GM21529 (cell line): ENCODE data around the gene PTPN5.
A peak's percentile ranks its signal among the peaks of the same experiment; 100 is the strongest.

ENCODE experiments used
- ATAC-seq: cut with Tn5 transposase; IDR thresholded peaks from one replicate; pipeline ENCODE4 v1.9.1; 2021; ENCODE audit not compliant: unreplicated experiment

The PTPN5 gene

GRCh38 chr11:18743365-18743764 is 48.2 kb downstream of the PTPN5 start:
- ATAC-seq = no peak

- no peak for ATAC-seq
These were observed 49.8 kb downstream of the PTPN5 start for GRCh38 chr11:18741783-18742182.

- ATAC-seq = no peak
These were observed 51.9 kb downstream of the PTPN5 start for GRCh38 chr11:18739685-18740084.

- ATAC-seq = no peak
These were observed 54.0 kb downstream of the PTPN5 start for GRCh38 chr11:18737642-18738041.

GRCh38 chr11:18736590-18737148 is 54.9 kb downstream of the PTPN5 start:
- ATAC-seq = no peak

- ATAC-seq = no peak
These were observed 58.4 kb downstream of the PTPN5 start for GRCh38 chr11:18733202-18733601.

- peak; percentile 51 for ATAC-seq
These were observed 59.4 kb downstream of the PTPN5 start for GRCh38 chr11:18731949-18732821.

- ATAC-seq = no peak
These were observed 60.2 kb downstream of the PTPN5 start for GRCh38 chr11:18731441-18731840.

GRCh38 chr11:18730020-18730419 is 61.6 kb downstream of the PTPN5 start:
- no peak for ATAC-seq

GRCh38 chr11:18729426-18729825 is 62.2 kb downstream of the PTPN5 start:
- ATAC-seq = no peak

- no peak for ATAC-seq
These were observed 62.9 kb downstream of the PTPN5 start for GRCh38 chr11:18728658-18729057.

- no peak for ATAC-seq
These were observed 63.9 kb downstream of the PTPN5 start for GRCh38 chr11:18727479-18728236.

GRCh38 chr11:18726040-18726439 is 65.6 kb downstream of the PTPN5 start, which contains the start of gene IGSF22:
TSS of gene IGSF22 (minus strand) at chr11:18726188. CDS start at chr11:18724236, 1,952 bp downstream.
- no peak for ATAC-seq

- no peak for ATAC-seq
These were observed 67.6 kb downstream of the PTPN5 start for GRCh38 chr11:18723991-18724390.

- peak; percentile 18 for ATAC-seq
These were observed 69.3 kb downstream of the PTPN5 start for GRCh38 chr11:18722293-18722637.

GRCh38 chr11:18721561-18722292 is 69.9 kb downstream of the PTPN5 start:
- ATAC-seq = peak; percentile 78

GRCh38 chr11:18720808-18721560 is 70.6 kb downstream of the PTPN5 start:
- ATAC-seq = peak; percentile 80

GRCh38 chr11:18720091-18720807 is 71.3 kb downstream of the PTPN5 start:
- no peak for ATAC-seq

- ATAC-seq = no peak
These were observed 76.1 kb downstream of the PTPN5 start for GRCh38 chr11:18715476-18715875.

- ATAC-seq = no peak
These were observed 77.2 kb downstream of the PTPN5 start for GRCh38 chr11:18714443-18714780.
